T-helper 22 cell (primary cell): Measurements from ENCODE around the gene IQSEC3.

ENCODE experiments used
- DNase-seq: peaks from one replicate; pipeline ENCODE4 v3.0.0-alpha.2; 2020; ENCODE audit warnings: low read depth

IQSEC3 gene

DNA sequence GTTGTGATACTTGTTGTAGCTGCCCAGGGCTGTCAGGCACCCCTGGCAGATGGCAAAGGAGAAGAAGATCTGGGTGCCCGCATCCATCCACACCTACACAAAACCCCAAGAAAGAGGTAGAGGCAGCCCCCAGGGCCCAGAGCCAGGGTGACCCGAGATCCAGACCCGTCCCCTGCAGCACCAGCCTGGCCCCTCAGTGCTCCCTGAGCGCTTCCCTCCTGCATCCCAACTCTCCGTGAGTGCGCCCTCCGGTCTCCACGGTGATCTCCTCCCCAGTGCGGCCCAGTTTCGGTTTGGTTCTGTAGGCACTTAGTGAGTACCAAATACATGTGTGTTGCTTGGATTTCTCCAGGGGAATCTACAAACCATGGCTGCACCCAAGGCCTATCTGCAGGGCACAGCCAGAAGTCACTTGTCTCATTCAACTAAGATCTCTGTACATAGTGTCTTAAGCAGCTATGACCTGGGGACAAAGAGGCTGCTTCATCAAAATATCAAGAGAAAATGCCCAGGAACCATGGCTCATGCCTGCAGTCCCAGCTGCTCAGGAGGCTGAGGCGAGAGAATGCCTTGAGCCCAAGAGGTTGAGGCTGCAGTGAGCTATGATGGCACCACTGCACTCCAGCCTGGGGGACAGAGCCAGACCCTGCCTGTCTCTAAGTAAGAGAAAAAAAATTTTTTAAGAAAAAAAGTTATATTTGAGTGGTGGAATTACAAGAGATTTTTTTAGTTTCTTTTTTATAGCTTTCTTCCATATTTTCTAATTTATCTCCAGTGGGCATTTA, 131.5 kb downstream of the IQSEC3 start:
- no peak for DNase-seq

- no peak for DNase-seq
Measured at GRCh38 chr12:198705-199104, 132.1 kb downstream of the IQSEC3 start.

DNA sequence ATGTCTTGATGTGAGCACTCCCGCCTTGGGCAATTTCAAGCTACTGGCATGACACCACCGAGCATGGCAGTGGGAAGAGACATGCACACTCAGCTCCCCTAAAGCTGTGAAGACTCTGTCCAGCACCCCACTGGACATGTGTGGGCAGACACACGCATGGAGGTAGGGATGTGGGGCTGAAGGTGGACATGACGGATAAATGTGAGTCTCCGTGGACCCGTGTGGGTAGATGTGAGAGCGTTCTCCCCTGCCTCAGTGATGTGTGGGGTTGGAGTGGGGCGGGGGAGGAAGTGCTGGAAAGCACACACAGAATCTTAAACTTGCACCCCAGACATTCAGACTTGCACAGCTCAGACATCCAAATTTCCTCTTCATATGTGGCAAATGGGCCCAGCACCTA, 134.8 kb downstream of the IQSEC3 start:
- DNase-seq = no peak

- DNase-seq = no peak
Measured at GRCh38 chr12:202081-202731, 135.6 kb downstream of the IQSEC3 start.

- DNase-seq = no peak
Measured at GRCh38 chr12:203074-203461, 136.5 kb downstream of the IQSEC3 start.

DNA sequence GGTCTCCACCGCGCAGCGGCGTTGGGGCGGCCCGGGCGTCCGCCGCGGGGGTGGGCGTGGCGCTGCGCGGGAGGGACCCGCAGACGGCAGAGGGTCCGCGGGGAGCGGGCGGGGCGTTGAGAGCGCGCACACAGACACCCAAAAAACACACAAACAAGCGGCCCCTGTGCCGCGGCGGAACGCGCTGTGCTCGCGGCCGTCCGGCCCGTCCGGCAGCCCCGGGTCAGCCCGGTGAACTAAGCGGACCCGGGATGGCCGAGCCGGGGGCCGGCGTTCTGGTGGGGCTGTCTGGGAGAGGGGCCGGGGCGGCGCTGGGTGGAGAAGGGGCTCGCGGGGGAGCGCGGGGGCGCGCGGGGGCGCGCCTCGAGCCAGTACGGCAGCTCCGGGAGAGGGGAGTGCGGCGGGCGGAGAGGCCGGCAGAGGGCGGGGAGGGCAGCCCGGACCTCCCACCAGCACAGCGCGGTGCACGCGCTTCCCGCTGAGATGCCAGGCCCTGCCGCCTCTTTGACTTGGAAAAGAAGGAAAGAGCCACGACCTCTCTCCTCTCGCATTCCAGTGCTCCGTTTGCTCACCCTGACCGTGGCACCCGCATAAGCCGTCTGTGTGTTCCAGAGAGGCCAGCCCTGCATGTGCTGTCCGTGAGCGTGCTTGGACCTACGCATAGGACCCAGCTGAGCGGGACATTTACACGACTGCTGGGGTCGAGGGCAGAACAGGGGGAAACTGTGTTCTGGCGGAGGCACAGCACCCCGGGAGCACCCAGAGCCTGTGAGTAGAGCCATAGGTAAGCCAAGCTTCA, 137.1 kb downstream of the IQSEC3 start:
- no peak for DNase-seq

DNA sequence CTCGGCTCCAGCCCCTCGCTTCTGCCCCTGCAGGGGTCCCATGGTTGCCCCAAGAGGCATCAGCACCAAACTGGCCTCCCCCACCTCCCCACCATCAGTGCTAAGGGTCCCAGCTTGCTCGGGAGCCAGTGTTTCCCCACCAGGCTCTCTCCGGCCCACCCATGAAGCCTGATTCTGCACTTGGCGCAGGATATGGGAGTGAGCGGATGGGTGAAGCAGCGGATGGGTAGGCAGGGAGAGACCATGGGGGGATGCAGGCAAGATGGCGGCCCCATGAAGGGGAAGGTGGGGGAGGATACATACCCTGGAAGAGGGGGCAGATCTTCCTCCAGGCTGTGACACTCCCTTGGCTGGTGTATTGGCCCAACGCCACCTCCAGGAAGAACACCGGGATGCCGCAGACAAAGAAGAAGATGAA, 137.7 kb downstream of the IQSEC3 start:
- no peak for DNase-seq

DNA sequence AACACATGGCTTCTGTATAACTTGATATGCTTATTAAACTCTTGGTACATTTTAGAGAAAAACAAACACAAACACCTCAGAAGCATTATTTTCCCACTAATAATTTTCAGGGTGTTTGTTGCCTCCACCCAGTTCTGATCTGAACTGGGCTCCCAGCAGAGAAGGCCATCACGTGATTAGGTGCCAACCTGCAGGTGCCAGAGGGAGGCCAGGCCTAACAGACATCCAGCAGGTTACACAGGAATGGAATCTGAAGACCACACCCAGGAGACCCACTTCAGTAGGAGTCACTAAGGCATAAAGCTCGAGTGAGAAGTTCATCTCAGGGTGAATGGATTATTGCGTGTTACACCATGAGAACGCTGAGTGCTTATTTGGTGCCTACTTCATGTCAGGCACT, 138.5 kb downstream of the IQSEC3 start:
- no peak for DNase-seq

- no peak for DNase-seq
Measured at GRCh38 chr12:206746-207440, 140.3 kb downstream of the IQSEC3 start.

DNA sequence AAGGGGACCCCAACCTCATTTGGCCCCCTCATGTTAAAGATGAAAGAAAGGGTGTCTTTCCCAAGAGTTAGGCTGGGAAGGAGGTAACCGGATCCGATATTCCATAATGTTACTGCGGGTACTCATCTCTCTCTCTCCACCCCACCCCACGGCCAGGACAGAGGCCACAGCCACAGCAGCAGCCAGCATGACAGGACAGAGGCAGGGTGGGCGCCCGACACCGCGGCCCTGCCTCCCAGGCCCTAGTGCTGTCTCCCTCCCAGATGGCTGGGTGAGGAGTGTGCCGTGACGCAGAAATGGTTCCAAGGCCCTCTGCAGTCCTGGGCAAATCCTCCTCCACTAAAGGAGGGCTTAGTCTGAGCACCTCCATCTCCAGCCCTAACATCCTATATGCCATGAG, 141.2 kb downstream of the IQSEC3 start:
- no peak for DNase-seq

DNA sequence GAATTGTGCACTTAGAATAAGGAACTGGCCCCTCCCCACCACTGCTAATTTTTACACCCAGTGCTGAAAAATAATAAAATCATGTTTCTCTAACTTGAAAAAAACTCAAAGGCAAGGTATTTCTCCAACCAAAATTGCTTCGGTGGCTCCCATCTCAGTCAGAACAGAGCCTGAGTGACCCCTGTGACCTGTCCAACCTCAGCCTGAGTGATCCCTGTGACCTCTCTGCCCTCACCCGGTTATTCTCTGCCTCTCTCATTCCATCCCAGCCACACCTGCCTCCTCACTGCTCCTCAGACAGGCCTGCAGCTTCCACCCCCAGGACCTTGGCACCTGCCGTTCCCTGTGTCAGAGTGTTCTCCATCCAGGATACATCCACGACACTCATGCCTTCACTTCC, 142.2 kb downstream of the IQSEC3 start:
- no peak for DNase-seq

- DNase-seq = no peak
Measured at GRCh38 chr12:209246-209645, 142.7 kb downstream of the IQSEC3 start.

DNA sequence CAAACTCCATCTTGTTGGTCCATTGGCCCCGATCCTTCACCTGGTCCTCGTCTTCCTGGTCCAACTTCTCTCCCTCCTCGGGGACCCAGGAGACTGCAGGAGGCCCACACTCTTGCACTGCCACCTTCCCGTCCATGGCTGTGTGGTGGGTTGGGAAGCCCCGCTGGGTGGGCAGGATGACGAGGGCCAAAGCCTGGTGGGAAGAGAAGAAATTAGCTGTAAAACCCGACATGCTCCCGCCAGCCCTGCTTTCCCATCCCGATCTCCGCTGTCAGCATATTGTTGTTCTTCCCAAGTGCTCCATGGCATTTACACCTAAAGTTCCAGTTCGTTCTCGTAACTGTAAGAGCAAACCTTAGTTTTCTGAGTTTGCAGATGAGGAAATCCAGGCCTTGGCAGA, 143.3 kb downstream of the IQSEC3 start:
- DNase-seq = no peak

DNA sequence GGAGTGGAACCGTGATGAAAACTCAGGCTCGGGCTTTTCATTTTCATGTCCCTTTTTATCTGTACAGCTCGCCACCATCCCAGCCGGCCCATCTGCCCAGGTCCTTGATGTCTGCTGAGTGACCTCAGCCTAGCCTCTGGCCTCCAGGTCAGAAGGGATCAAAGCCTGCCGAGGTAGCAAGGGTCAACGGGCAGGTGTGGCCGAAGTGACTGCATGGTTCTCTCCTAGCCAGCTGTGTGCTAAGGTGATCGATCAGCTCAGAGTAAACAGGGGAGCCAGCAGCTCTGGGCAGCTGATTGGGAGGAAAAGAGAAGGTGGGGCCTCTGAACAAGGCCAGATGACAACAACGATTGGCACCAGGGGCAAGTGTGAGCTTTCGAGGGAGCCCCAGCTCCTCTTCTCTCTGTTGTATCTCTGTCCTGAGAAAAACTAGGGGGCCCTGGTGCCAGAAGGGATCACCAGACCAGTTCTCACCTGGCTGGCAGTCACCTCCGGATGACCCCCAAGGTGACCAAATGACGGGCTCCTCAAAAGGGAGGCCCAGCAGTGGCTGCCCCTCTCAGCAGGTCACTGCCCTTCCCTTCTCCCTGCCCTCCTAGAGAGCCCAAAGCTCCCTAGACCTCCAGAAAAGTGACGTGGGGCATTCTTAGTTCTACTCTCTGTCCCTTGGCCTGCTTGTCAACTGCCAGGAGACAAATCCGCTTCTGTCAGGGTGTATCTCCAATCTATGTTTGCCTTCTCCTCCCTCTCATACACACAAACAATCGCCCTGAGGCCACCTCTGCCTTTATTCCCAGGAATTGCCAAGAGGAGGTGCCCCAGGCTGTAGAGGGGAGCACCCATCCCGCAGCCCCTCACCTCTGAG, 143.9 kb downstream of the IQSEC3 start:
- DNase-seq = no peak

- DNase-seq = no peak
Measured at GRCh38 chr12:211142-211465, 144.5 kb downstream of the IQSEC3 start.

DNA sequence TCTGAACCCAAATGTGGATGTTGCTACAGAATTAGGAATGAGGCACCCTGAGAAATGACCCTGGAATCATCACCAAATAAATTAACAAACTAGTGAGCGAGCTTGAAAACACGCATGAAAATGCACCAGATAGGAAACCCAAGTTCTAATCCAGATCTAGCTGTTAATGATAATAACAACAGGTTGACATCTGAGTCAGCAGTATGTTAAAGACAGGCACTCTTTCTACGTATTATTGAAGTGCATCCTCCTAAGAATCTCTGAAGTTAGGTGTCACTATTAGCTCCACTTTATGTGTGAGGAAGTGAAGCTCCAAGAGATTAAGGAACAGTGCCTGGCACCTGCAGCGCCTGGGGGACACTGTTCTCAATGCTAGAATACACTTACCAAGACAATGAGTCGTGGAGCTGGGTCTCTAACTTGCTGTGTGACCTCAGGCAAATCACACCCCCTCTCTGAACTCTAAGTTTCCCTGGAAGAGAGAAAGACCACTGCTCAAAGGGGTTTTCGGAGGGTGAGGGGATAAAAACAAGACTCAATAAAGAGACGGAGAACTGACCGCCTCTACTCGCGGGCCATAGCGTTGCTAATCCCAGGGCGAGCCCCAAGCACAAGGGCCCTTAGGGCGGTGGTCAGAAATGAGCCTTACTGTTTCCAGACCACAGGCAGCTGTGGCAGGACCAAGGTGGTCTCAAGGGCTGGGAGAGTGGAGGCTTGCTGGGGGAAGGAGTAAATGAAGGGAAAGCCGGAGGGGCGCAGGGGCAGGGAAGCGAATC, 145.3 kb downstream of the IQSEC3 start:
- no peak for DNase-seq

- DNase-seq = no peak
Measured at GRCh38 chr12:212415-212714, 145.8 kb downstream of the IQSEC3 start.

GRCh38 chr12:212715-213526, 146.4 kb downstream of the IQSEC3 start:
- DNase-seq = no peak

- DNase-seq = no peak
Measured at GRCh38 chr12:213527-213932, 147.0 kb downstream of the IQSEC3 start.
